Activated naive CD8-positive, alpha-beta T cell (primary cell): ENCODE measurements around the gene PLCH2.
"Not testable (repeated sequence)": the region's sequence is repeated elsewhere in the genome, so short reads cannot be mapped to it uniquely, and the experiment has no call there.

ENCODE experiments used
- H3K27ac Mint-ChIP-seq: one replicate; pipeline ENCODE4 v1.8.0; 2021; ENCODE audit warnings: mixed read lengths
- H3K27me3 Mint-ChIP-seq: one replicate; pipeline ENCODE4 v1.8.0; 2021; ENCODE audit warnings: mixed read lengths
- H3K36me3 Mint-ChIP-seq: one replicate; pipeline ENCODE4 v1.8.0; 2021; ENCODE audit warnings: mixed read lengths
- H3K4me1 Mint-ChIP-seq: one replicate; pipeline ENCODE4 v1.8.0; 2021; ENCODE audit warnings: low read depth, mixed read lengths
- H3K4me3 Mint-ChIP-seq: one replicate; pipeline ENCODE4 v1.8.0; 2021; ENCODE audit warnings: mild to moderate bottlenecking, mixed read lengths
- H3K9me3 Mint-ChIP-seq: one replicate; pipeline ENCODE4 v1.8.0; 2021; ENCODE audit warnings: low read depth, mixed read lengths

The PLCH2 gene

GRCh38 chr1:2545754-2546514 is 69.8 kb downstream of the PLCH2 start:
- H3K27me3 Mint-ChIP-seq, result no peaks in the 10 kb centered on the region
- H3K4me1 Mint-ChIP-seq, result peaks cover 28% of the 10 kb centered on the region
- H3K27ac Mint-ChIP-seq, result no peak overlapping the region
- no peaks in the 10 kb centered on the region for H3K9me3 Mint-ChIP-seq
- H3K4me3 Mint-ChIP-seq, result peak overlapping the region; percentile 88
- no peaks in the 10 kb centered on the region for H3K36me3 Mint-ChIP-seq

- Mint-ChIP-seq H3K36me3 (no peaks in the 10 kb centered on the region), H3K4me3 (peak overlapping the region; percentile 88), H3K9me3 (no peaks in the 10 kb centered on the region), H3K27ac (peak overlapping the region; percentile 78), H3K27me3 (no peaks in the 10 kb centered on the region), H3K4me1 (peaks cover 27% of the 10 kb centered on the region)
Measured at GRCh38 chr1:2546515-2547209, 70.6 kb downstream of the PLCH2 start.

GRCh38 chr1:2547210-2548067 is 71.3 kb downstream of the PLCH2 start:
- H3K4me1 Mint-ChIP-seq, result peaks cover 27% of the 10 kb centered on the region
- no peaks in the 10 kb centered on the region for H3K36me3 Mint-ChIP-seq
- H3K9me3 Mint-ChIP-seq, result no peaks in the 10 kb centered on the region
- H3K27ac Mint-ChIP-seq, result peak overlapping the region; percentile 91
- no peaks in the 10 kb centered on the region for H3K27me3 Mint-ChIP-seq
- H3K4me3 Mint-ChIP-seq, result peak overlapping the region; percentile 88

- peak overlapping the region; percentile 96 for H3K27ac Mint-ChIP-seq
- H3K4me1 Mint-ChIP-seq, result peaks cover 27% of the 10 kb centered on the region
- H3K9me3 Mint-ChIP-seq, result no peaks in the 10 kb centered on the region
- no peaks in the 10 kb centered on the region for H3K36me3 Mint-ChIP-seq
- no peaks in the 10 kb centered on the region for H3K27me3 Mint-ChIP-seq
- H3K4me3 Mint-ChIP-seq, result peak overlapping the region; percentile 88
Measured at GRCh38 chr1:2548068-2548589, 72.0 kb downstream of the PLCH2 start.

GRCh38 chr1:2549367-2550029 is 73.4 kb downstream of the PLCH2 start:
- not testable (repeated sequence) for H3K9me3 Mint-ChIP-seq, H3K36me3 Mint-ChIP-seq, H3K27me3 Mint-ChIP-seq
- Mint-ChIP-seq H3K27ac (peak overlapping the region; percentile 96), H3K4me1 (peaks cover 27% of the 10 kb centered on the region), H3K4me3 (peak overlapping the region; percentile 88)

- not testable (repeated sequence) for H3K9me3 Mint-ChIP-seq, H3K27me3 Mint-ChIP-seq, H3K4me3 Mint-ChIP-seq, H3K36me3 Mint-ChIP-seq
- Mint-ChIP-seq H3K4me1 (peaks cover 27% of the 10 kb centered on the region), H3K27ac (peak overlapping the region; percentile 87)
Measured at GRCh38 chr1:2550309-2550861, 74.3 kb downstream of the PLCH2 start.

- not testable (repeated sequence) for H3K4me3 Mint-ChIP-seq, H3K9me3 Mint-ChIP-seq, H3K36me3 Mint-ChIP-seq, H3K27ac Mint-ChIP-seq, H3K27me3 Mint-ChIP-seq
- H3K4me1 Mint-ChIP-seq, result peaks cover 30% of the 10 kb centered on the region
Measured at GRCh38 chr1:2551544-2551943, 75.5 kb downstream of the PLCH2 start.

GRCh38 chr1:2552189-2552588 is 76.1 kb downstream of the PLCH2 start:
- no peak overlapping the region for H3K27ac Mint-ChIP-seq
- H3K27me3 Mint-ChIP-seq, result no peaks in the 10 kb centered on the region
- peaks cover 28% of the 10 kb centered on the region for H3K4me1 Mint-ChIP-seq
- H3K9me3 Mint-ChIP-seq, result no peaks in the 10 kb centered on the region
- no peak overlapping the region for H3K4me3 Mint-ChIP-seq
- H3K36me3 Mint-ChIP-seq, result no peaks in the 10 kb centered on the region

GRCh38 chr1:2553076-2553475 is 77.0 kb downstream of the PLCH2 start:
- H3K4me1 Mint-ChIP-seq, result peaks cover 24% of the 10 kb centered on the region
- H3K27me3 Mint-ChIP-seq, H3K9me3 Mint-ChIP-seq, H3K4me3 Mint-ChIP-seq, H3K36me3 Mint-ChIP-seq, H3K27ac Mint-ChIP-seq: not testable (repeated sequence)

- Mint-ChIP-seq H3K4me1 (peaks cover 22% of the 10 kb centered on the region), H3K9me3 (no peaks in the 10 kb centered on the region), H3K27ac (peak overlapping the region; percentile 61), H3K4me3 (peak overlapping the region; percentile 63), H3K27me3 (no peaks in the 10 kb centered on the region), H3K36me3 (no peaks in the 10 kb centered on the region)
Measured at GRCh38 chr1:2553871-2554620, 78.0 kb downstream of the PLCH2 start.

- Mint-ChIP-seq H3K27ac (peak overlapping the region; percentile 61), H3K4me3 (peak overlapping the region; percentile 63), H3K9me3 (no peaks in the 10 kb centered on the region), H3K36me3 (no peaks in the 10 kb centered on the region), H3K27me3 (no peaks in the 10 kb centered on the region), H3K4me1 (peaks cover 20% of the 10 kb centered on the region)
Measured at GRCh38 chr1:2554621-2555387, 78.7 kb downstream of the PLCH2 start.
